B cell (primary cell): ENCODE data around the gene UBR2. TPM values are rescaled to one million over a fixed set of nuclear protein-coding genes. Genes with fewer than 3 reads are reported as not detected.

Experiments
- ATAC-seq: fragments of 200-7000 bp; cut with Tn5 transposase; one replicate; pipeline ENCODE4 v1.10.0; 2021; ENCODE audit warnings: low read depth, mild to moderate bottlenecking, moderate number of reproducible peaks, moderate library complexity
- CTCF ChIA-PET: fragments of 350-600 bp; sonication (Branson Sonifier 250); formaldehyde crosslinking; loops from one replicate; lab custom pipeline; 2021; ENCODE audit warnings: antibody characterized with exemption, inconsistent platforms; lab: Charles Lee
- POLR2A ChIA-PET: fragments of 350-600 bp; sonication (Branson Sonifier 250); formaldehyde crosslinking; loops from one replicate; lab custom pipeline; 2021; ENCODE audit warnings: antibody characterized with exemption; lab: Charles Lee
- DNase-seq: peaks from one replicate; pipeline ENCODE4 v3.0.0; 2013
- H2AFZ ChIP-seq: 2 replicates; pipeline ENCODE4 v1.6.1; 2012; ENCODE audit warnings: mild to moderate bottlenecking, low read depth, low read length; ENCODE audit not compliant: insufficient read depth, poor library complexity, severe bottlenecking
- H3K27ac ChIP-seq, 2 donors: 1 replicate in 1 of 2; 2 replicates in 1 of 2; pipeline ENCODE4 v1.5.1; 2012 to 2013; ENCODE audit warnings: low read length in 2 of 2, mild to moderate bottlenecking in 2 of 2, moderate library complexity in 1 of 2
- H3K27me3 ChIP-seq, 4 experiments: fragments of 200-600 bp in 1 of 4; sonication (generic) in 1 of 4; replicated peaks in 1 of 4; 1 replicate in 2 of 4; 2 replicates in 2 of 4; pipeline versions ENCODE4 v1.6.1 to v1.7.0; 2013 to 2016; ENCODE audit warnings: low read length in 3 of 4, mild to moderate bottlenecking in 2 of 4, mixed read lengths in 1 of 4, moderate library complexity in 1 of 4; ENCODE audit not compliant: insufficient read depth in 4 of 4, control insufficient read depth in 3 of 4; ENCODE audit errors: control extremely low read depth in 1 of 4
- H3K36me3 ChIP-seq, 2 experiments: replicated peaks in 1 of 2; 1 replicate in 1 of 2; 2 replicates in 1 of 2; pipeline versions ENCODE4 v1.6.1 to v1.7.1; 2013; ENCODE audit warnings: low read length in 1 of 2; ENCODE audit not compliant: insufficient read depth in 2 of 2, control insufficient read depth in 1 of 2; ENCODE audit errors: control extremely low read depth in 1 of 2, extremely low read depth in 1 of 2
- H3K4me1 ChIP-seq, 2 donors: fragments of 200-600 bp in 1 of 2; sonication (generic) in 1 of 2; 1 replicate in 1 of 2; 2 replicates in 1 of 2; pipeline versions ENCODE4 v1.5.1 to v1.6.1; 2013 to 2017; ENCODE audit warnings: low read length in 2 of 2; ENCODE audit not compliant: control insufficient read depth in 2 of 2, insufficient read depth in 2 of 2
- H3K4me2 ChIP-seq: replicated peaks from 2 replicates; pipeline ENCODE3; 2012; ENCODE audit warnings: mild to moderate bottlenecking, low read depth, low read length; ENCODE audit not compliant: poor library complexity, severe bottlenecking
- H3K4me3 ChIP-seq, 5 experiments: fragments of 200-600 bp in 1 of 5; sonication (generic) in 1 of 5; 1 replicate in 3 of 5; 2 replicates in 2 of 5; pipeline versions ENCODE4 v1.5.1 to v1.7.0; 2011 to 2016; ENCODE audit warnings: low read length in 4 of 5, mild to moderate bottlenecking in 4 of 5, low read depth in 2 of 5, control low read depth in 1 of 5, moderate library complexity in 1 of 5; ENCODE audit not compliant: insufficient read depth in 1 of 5; ENCODE audit errors: control extremely low read depth in 1 of 5, extremely low read depth in 1 of 5
- H3K79me2 ChIP-seq: fragments of 200-600 bp; sonication (generic); one replicate; pipeline ENCODE4 v1.6.0; 2016; ENCODE audit warnings: low read length; ENCODE audit not compliant: control insufficient read depth, insufficient read depth
- H3K9ac ChIP-seq: fragments of 200-600 bp; sonication (generic); 2 replicates; pipeline ENCODE4 v1.6.1; 2017; ENCODE audit warnings: mild to moderate bottlenecking, low read length, moderate library complexity
- H3K9me3 ChIP-seq, 3 donors: one replicate each; pipeline versions ENCODE4 v1.6.1 to v1.7.1; 2013; ENCODE audit warnings: low read length in 2 of 3; ENCODE audit not compliant: control insufficient read depth in 2 of 3, insufficient read depth in 1 of 3; ENCODE audit errors: control extremely low read depth in 1 of 3
- H4K20me1 ChIP-seq: 2 replicates; pipeline ENCODE4 v1.6.0; 2012; ENCODE audit warnings: mild to moderate bottlenecking, low read length; ENCODE audit not compliant: insufficient read depth, control insufficient read depth, poor library complexity, severe bottlenecking
- H3K27ac Mint-ChIP-seq: one replicate; pipeline ENCODE4 v1.8.0; 2021; ENCODE audit warnings: mixed read lengths
- H3K27me3 Mint-ChIP-seq: one replicate; pipeline ENCODE4 v1.8.0; 2021; ENCODE audit warnings: mixed read lengths
- H3K4me1 Mint-ChIP-seq: one replicate; pipeline ENCODE4 v1.8.0; 2021; ENCODE audit warnings: mixed read lengths
- H3K4me3 Mint-ChIP-seq: one replicate; pipeline ENCODE4 v1.8.0; 2021; ENCODE audit warnings: mixed read lengths
- H3K9me3 Mint-ChIP-seq: one replicate; pipeline ENCODE4 v1.8.0; 2022; ENCODE audit warnings: mixed read lengths; ENCODE audit not compliant: insufficient read depth
- EZH2 ChIP-seq: IDR thresholded peaks from 2 replicates; pipeline ENCODE4 v1.6.1; 2012; ENCODE audit warnings: borderline replicate concordance, low read depth, mild to moderate bottlenecking, moderate library complexity, low read length; ENCODE audit not compliant: insufficient read depth, poor library complexity, severe bottlenecking
- WGBS: methylation state at CpG from one replicate; pipeline ENCODE4 v1.1.5; 2013; ENCODE audit warnings: missing lambda C conversion rate; ENCODE audit not compliant: insufficient coverage; 5-methylcytosine and 5-hydroxymethylcytosine counted together
- intact Hi-C: fragments of 100-400 bp; cut with micrococcal nuclease; formaldehyde crosslinking; loops from one replicate; pipeline ENCODE4 v1.10.0; 2022
- polyA plus RNA-seq: library from polyadenylated mRNA; depleted of rRNA; stranded (reverse); fragments of >200 nt; gene quantifications from 2 replicates; pipeline ENCODE4 v1.2.3, GENCODE V29; 2012
- total RNA-seq, 2 donors: library from RNA; stranded (reverse); fragments of 120-200 nt in 1 of 2; gene quantifications; 1 replicate in 1 of 2; 2 replicates in 1 of 2; pipeline versions ENCODE4 v1.2.3 to v1.2.4, GENCODE V29; 2013 to 2022
- TF ChIP-seq, protein P1 (sequence below): fragments of 200-600 bp; IDR thresholded peaks from one replicate; pipeline ENCODE4 v1.8.0; 2022; ENCODE audit warnings: antibody characterized with exemption, mild to moderate bottlenecking

Gene UBR2
- total and polyA plus RNA-seq, 2 donors (not counting 1 experiment from before 2014, with no cell fraction given): 9.7 to 56.2 TPM

- H3K4me1 Mint-ChIP-seq: peaks cover 2% of the 10 kb centered on the region
- no peak for DNase-seq
- no peaks in the 10 kb centered on the region for H3K9me3 Mint-ChIP-seq
- peaks cover 3% of the 10 kb centered on the region for H3K79me2 ChIP-seq
- H3K4me3 ChIP-seq: no peak overlapping the region
- H3K4me1 ChIP-seq: no peaks in the 10 kb centered on the region
- H3K27me3 ChIP-seq: no peaks in the 10 kb centered on the region
- H3K27ac ChIP-seq: no peak overlapping the region
- H3K36me3 ChIP-seq: peaks cover 11 to 46% of the 10 kb centered on the region in 2 experiments
- CTCF ChIA-PET: interaction anchor here (0.7 kb wide), 1 partner anchor 500 kb away, joined by 3 read pairs; no protein-coding TSS in a partner anchor
- intact Hi-C loops: no loop called here
- no peaks in the 10 kb centered on the region for H3K9me3 ChIP-seq
- H3K9ac ChIP-seq: no peak overlapping the region
- H3K4me2 ChIP-seq: no peak overlapping the region
- H2AFZ ChIP-seq: no peak overlapping the region
- H3K4me3 Mint-ChIP-seq: no peak overlapping the region
- POLR2A ChIA-PET: no interaction called here
- no peaks in the 10 kb centered on the region for H3K27me3 Mint-ChIP-seq
- ATAC-seq: no peak
- TF ChIP-seq, protein P1, sequence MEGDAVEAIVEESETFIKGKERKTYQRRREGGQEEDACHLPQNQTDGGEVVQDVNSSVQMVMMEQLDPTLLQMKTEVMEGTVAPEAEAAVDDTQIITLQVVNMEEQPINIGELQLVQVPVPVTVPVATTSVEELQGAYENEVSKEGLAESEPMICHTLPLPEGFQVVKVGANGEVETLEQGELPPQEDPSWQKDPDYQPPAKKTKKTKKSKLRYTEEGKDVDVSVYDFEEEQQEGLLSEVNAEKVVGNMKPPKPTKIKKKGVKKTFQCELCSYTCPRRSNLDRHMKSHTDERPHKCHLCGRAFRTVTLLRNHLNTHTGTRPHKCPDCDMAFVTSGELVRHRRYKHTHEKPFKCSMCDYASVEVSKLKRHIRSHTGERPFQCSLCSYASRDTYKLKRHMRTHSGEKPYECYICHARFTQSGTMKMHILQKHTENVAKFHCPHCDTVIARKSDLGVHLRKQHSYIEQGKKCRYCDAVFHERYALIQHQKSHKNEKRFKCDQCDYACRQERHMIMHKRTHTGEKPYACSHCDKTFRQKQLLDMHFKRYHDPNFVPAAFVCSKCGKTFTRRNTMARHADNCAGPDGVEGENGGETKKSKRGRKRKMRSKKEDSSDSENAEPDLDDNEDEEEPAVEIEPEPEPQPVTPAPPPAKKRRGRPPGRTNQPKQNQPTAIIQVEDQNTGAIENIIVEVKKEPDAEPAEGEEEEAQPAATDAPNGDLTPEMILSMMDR: no peak
- TF ChIP-seq EZH2: no peak
- H3K27ac Mint-ChIP-seq: no peak overlapping the region
- WGBS: no CpG with 5 or more reads among the region's 1 CpG
- no peaks in the 10 kb centered on the region for H4K20me1 ChIP-seq
Measured at GRCh38 chr6:42627674-42628073, 63.8 kb downstream of the UBR2 start.

GRCh38 chr6:42628604-42629003, 64.8 kb downstream of the UBR2 start:
- no peaks in the 10 kb centered on the region for H3K9me3 ChIP-seq
- Mint-ChIP-seq H3K4me1 (peaks cover 2% of the 10 kb centered on the region), H3K27me3 (no peaks in the 10 kb centered on the region), H3K27ac (no peak overlapping the region), H3K9me3 (no peaks in the 10 kb centered on the region), H3K4me3 (no peak overlapping the region)
- no CpG with 5 or more reads among the region's 2 CpGs for WGBS
- H3K4me1 ChIP-seq: no peaks in the 10 kb centered on the region
- no peaks in the 10 kb centered on the region for H3K27me3 ChIP-seq
- no peaks in the 10 kb centered on the region for H4K20me1 ChIP-seq
- ChIA-PET POLR2A (interaction anchor here (0.6 kb wide), 1 partner anchor 173 kb away, joined by 6 read pairs; no protein-coding TSS in a partner anchor), CTCF (interaction anchor here (0.6 kb wide), 2 partner anchors 123 to 356 kb away, joined by 3 to 4 read pairs; no protein-coding TSS in a partner anchor)
- H3K27ac ChIP-seq: no peak overlapping the region
- ATAC-seq (no peak), DNase-seq (no peak)
- H2AFZ ChIP-seq: no peak overlapping the region
- no peak overlapping the region for H3K9ac ChIP-seq
- H3K79me2 ChIP-seq: no peaks in the 10 kb centered on the region
- intact Hi-C loops: no loop called here
- TF ChIP-seq, protein P1: no peak
- no peak for TF ChIP-seq EZH2
- H3K4me2 ChIP-seq: no peak overlapping the region
- peaks cover 11 to 53% of the 10 kb centered on the region in 2 experiments for H3K36me3 ChIP-seq
- H3K4me3 ChIP-seq: no peak overlapping the region
